ENCODE data around the gene RBPMS2. TPM values are rescaled to one million over a fixed set of nuclear protein-coding genes. Genes with fewer than 3 reads are reported as not detected.

RBPMS2 gene
- total RNA-seq, 4 donors from 2014 or later, result 4.4 to 27.7 (median 11.5) TPM

DNA sequence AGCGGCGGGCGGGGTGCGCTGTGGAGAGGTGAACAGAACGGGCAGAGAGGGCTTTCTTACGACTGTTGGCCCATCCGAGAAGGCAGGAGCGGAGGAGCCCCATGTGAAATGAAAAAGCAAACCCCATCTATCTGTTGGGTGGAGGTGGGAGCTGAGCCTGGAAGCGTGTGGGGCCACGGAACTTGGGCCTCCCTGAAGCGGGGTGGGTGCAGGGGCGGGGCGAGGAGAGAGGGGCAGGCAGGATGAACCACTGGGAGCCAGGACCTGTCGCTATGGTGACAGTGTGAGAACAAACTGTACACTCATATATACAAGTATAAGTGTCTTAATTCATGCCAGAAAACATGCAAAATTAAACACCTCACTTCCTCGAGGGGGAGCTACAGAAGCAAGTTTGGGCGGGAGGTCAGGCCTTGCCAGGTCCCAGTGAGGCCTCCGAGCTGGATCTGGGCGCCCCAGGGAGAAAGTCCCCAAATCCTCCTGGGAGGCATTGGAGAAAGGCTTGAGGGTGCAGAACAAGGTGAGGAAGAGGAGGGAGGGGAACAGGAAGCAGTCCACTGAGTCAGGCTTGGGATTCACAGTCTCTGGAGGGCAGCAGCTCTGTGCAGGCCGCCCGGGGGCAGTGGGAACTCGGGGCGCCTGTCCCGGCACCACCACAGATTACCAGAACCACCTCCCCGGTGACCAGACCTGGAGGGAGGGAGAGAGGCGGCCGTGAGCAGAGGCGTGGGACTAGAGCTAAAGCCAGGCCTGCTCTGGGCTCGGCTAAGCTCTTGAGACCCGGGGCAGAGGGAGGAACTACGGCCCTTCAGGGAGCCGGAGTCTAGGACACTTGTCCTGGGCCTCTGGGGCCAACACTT, 34.8 kb downstream of the RBPMS2 start:
- in situ Hi-C loops (cut with MboI; ENCODE audit: low pct_ligation_motif_present in 1 of 4, low pct_unique_long_range_greater_than_20kb in 1 of 4, low sequenced_read_pairs in 3 of 4) (loop anchor here in 2 of 4 donors (10.0 to 25.0 kb wide), 2 partner anchors 64 to 172 kb away; partner anchors contain the start of gene ANKDD1A (in 1 of the 2)), intact Hi-C loops (cut with DNase I; ENCODE audit: low total_unique reads) (loop anchor here (2.0 kb wide), 2 partner anchors 34 to 68 kb away; partner anchors contain the start of gene RBPMS2)
- peak overlapping the region; percentile 81 to 93 (median 88) for H3K27ac ChIP-seq
- no peaks in the 10 kb centered on the region for H3K9me3 ChIP-seq
- WGBS, 2 donors (ENCODE audit: low coverage in 1 of 2), result 46 to 51% methylated on average over 8 to 29 of the region's 31 CpGs
- H3K4me3 ChIP-seq, result peak overlapping the region in 1 of 4 donors; percentile 18
- TF ChIP-seq POLR2AphosphoS5 (IDR thresholded peaks at IDR 0.05) (peak in 2 of 3 donors; percentile 55 to 63), EP300 (IDR thresholded peaks at IDR 0.05; ENCODE audit: low read depth) (peak; percentile 16), POLR2A (IDR thresholded peaks at IDR 0.05) (no peak)
- TF ChIP-seq, protein P1, sequence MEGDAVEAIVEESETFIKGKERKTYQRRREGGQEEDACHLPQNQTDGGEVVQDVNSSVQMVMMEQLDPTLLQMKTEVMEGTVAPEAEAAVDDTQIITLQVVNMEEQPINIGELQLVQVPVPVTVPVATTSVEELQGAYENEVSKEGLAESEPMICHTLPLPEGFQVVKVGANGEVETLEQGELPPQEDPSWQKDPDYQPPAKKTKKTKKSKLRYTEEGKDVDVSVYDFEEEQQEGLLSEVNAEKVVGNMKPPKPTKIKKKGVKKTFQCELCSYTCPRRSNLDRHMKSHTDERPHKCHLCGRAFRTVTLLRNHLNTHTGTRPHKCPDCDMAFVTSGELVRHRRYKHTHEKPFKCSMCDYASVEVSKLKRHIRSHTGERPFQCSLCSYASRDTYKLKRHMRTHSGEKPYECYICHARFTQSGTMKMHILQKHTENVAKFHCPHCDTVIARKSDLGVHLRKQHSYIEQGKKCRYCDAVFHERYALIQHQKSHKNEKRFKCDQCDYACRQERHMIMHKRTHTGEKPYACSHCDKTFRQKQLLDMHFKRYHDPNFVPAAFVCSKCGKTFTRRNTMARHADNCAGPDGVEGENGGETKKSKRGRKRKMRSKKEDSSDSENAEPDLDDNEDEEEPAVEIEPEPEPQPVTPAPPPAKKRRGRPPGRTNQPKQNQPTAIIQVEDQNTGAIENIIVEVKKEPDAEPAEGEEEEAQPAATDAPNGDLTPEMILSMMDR (IDR thresholded peaks at IDR 0.05), result peak in 3 of 5 experiments; percentile 7 to 14 (median 9)
- no peaks in the 10 kb centered on the region for H3K36me3 ChIP-seq
- peak; percentile 74 for DNase-seq
- H3K4me1 ChIP-seq, result peaks cover 10 to 36% (median 25%) of the 10 kb centered on the region in 4 donors
- no peaks in the 10 kb centered on the region for H3K27me3 ChIP-seq

DNA sequence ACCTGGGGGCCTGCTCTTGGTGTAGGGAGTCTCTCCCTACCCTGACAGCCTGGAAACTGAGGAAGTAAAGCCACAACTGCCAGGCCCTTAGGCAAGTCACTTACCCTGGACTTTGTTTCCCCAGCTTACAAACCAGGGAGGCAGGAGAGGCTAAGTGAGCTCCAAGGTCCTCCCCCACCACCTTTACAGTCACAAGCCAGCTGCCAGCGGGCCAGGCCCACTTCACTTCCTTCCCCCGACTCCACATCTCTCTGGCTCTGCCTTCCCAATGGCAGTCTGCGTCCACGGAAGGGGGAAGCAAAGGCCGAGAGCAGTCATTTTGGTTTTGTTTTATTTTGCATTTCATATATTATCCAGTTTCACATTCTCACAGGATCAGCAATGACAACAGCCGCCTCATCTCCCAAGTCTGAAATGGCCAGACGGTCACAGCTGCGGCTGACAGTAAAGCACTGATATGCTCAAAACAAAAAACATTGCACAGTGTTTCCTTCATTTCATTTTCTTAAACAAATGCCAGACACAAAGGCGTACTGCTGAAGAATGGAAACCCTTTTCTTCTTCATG, 35.7 kb downstream of the RBPMS2 start:
- Histone ChIP-seq H3K27me3 (no peaks in the 10 kb centered on the region), H3K4me1 (peaks cover 10 to 36% (median 25%) of the 10 kb centered on the region in 4 donors), H3K4me3 (peak overlapping the region in 1 of 4 donors; percentile 18), H3K9me3 (no peaks in the 10 kb centered on the region), H3K27ac (peak overlapping the region; percentile 81 to 93 (median 88)), H3K36me3 (no peaks in the 10 kb centered on the region)
- TF ChIP-seq, protein P1 (IDR thresholded peaks at IDR 0.05), result no peak
- TF ChIP-seq EP300 (IDR thresholded peaks at IDR 0.05; ENCODE audit: low read depth) (no peak), POLR2A (IDR thresholded peaks at IDR 0.05) (no peak), POLR2AphosphoS5 (IDR thresholded peaks at IDR 0.05) (no peak)
- WGBS, 2 donors (ENCODE audit: low coverage in 1 of 2), result 45 to 55% methylated on average over 9 of the region's 9 CpGs
- no peak for DNase-seq
- in situ Hi-C loops (cut with MboI; ENCODE audit: low pct_ligation_motif_present in 1 of 4, low pct_unique_long_range_greater_than_20kb in 1 of 4, low sequenced_read_pairs in 3 of 4) (loop anchor here in 3 of 4 donors (10.0 to 25.0 kb wide), 3 partner anchors 65 to 173 kb away; partner anchors contain the start of gene ANKDD1A (in 1 of the 3)), intact Hi-C loops (cut with DNase I; ENCODE audit: low total_unique reads) (loop anchor here (2.0 kb wide), 2 partner anchors 35 to 69 kb away; partner anchors contain the start of gene RBPMS2)

DNA sequence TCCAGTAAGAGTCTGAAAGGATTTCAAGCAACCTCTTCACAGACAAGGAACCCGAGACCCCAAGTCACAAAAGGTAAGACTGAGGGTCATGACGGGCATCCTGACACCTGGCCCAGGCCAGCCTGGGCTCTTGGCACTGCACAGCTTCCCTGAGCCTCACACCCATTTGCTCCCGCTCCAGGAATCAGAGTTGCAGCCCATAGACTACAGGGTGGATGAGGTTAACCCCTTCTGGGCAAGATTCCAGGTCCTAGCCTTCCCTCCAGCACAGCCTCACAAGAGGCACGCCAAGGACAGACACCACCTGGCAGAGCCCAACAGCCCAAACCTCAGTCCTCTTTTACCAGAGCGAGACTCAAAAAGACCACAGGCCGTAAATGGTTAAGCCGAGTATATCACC, 36.2 kb downstream of the RBPMS2 start:
- Histone ChIP-seq H3K4me1 (peaks cover 10 to 36% (median 25%) of the 10 kb centered on the region in 4 donors), H3K9me3 (no peaks in the 10 kb centered on the region), H3K4me3 (no peak overlapping the region), H3K27me3 (no peaks in the 10 kb centered on the region), H3K36me3 (no peaks in the 10 kb centered on the region), H3K27ac (peak overlapping the region; percentile 81 to 93 (median 88))
- in situ Hi-C loops (cut with MboI; ENCODE audit: low pct_ligation_motif_present in 1 of 4, low pct_unique_long_range_greater_than_20kb in 1 of 4, low sequenced_read_pairs in 3 of 4) (loop anchor here in 3 of 4 donors (10.0 to 25.0 kb wide), 3 partner anchors 66 to 173 kb away; partner anchors contain the start of gene ANKDD1A (in 1 of the 3)), intact Hi-C loops (cut with DNase I; ENCODE audit: low total_unique reads) (no loop called here)
- WGBS, 2 donors (ENCODE audit: low coverage in 1 of 2), result 70% methylated on average over 7 of the region's 7 CpGs; no CpG with 5 or more reads in 1 of the 2 donors
- no peak for DNase-seq
- TF ChIP-seq, protein P1 (IDR thresholded peaks at IDR 0.05), result no peak
- TF ChIP-seq POLR2A (IDR thresholded peaks at IDR 0.05), result no peak
- TF ChIP-seq EP300 (IDR thresholded peaks at IDR 0.05; ENCODE audit: low read depth), result no peak
- no peak for TF ChIP-seq POLR2AphosphoS5 (IDR thresholded peaks at IDR 0.05)
